Vagina (tissue), 2 donors: ENCODE results near the gene ZNF622.

ENCODE experiments used
- CTCF ChIP-seq, 3 experiments: fragments of 450-650 bp in 2 of 3; fragments of 200-600 bp in 1 of 3; sonication (generic) in 1 of 3; IDR thresholded peaks; one replicate each; pipeline ENCODE4 v1.5.1; 2017 to 2019; ENCODE audit warnings: antibody characterized with exemption in 3 of 3, mild to moderate bottlenecking in 2 of 3, moderate library complexity in 2 of 3
- POLR2A ChIP-seq, 2 donors: fragments of 450-650 bp; IDR thresholded peaks; one replicate each; pipeline ENCODE4 v1.6.1; 2017; ENCODE audit warnings: antibody characterized with exemption in 2 of 2, mild to moderate bottlenecking in 2 of 2, moderate library complexity in 2 of 2

- TF ChIP-seq CTCF (IDR thresholded peaks at IDR 0.05): no peak
- TF ChIP-seq POLR2A (IDR thresholded peaks at IDR 0.05): no peak
Measured at GRCh38 chr5:16464231-16464630, 1.4 kb downstream of the ZNF622 start.
